Natural killer cell (primary cell): Measurements from ENCODE around the gene PLEKHH1. TPM values are rescaled to one million over a fixed set of nuclear protein-coding genes. Genes with fewer than 3 reads are reported as not detected.

Source experiments
- ATAC-seq, 3 donors: fragments of 150-1000 bp in 2 of 3; fragments of 200-7000 bp in 1 of 3; cut with Tn5 transposase; 1 replicate in 1 of 3; 2 replicates in 2 of 3; pipeline ENCODE4 v1.10.0; 2021; ENCODE audit warnings: mild to moderate bottlenecking in 2 of 3, moderate library complexity in 2 of 3
- DNase-seq, 2 donors: peaks; one replicate each; pipeline versions ENCODE4 v3.0.0 to v3.0.0-alpha.2; 2013 to 2021; ENCODE audit warnings: mixed read lengths in 1 of 2
- H3K27ac ChIP-seq: one replicate; pipeline ENCODE4 v1.5.1; 2013; ENCODE audit warnings: mild to moderate bottlenecking, low read length
- H3K27me3 ChIP-seq: one replicate; pipeline ENCODE4 v1.6.1; 2013; ENCODE audit warnings: low read length; ENCODE audit not compliant: control insufficient read depth, insufficient read depth
- H3K36me3 ChIP-seq: one replicate; pipeline ENCODE4 v1.6.1; 2013; ENCODE audit warnings: low read length; ENCODE audit not compliant: control insufficient read depth, insufficient read depth
- H3K4me1 ChIP-seq: one replicate; pipeline ENCODE4 v1.6.1; 2013; ENCODE audit warnings: low read length; ENCODE audit not compliant: control insufficient read depth, insufficient read depth
- H3K4me3 ChIP-seq: one replicate; pipeline ENCODE4 v1.5.1; 2013; ENCODE audit warnings: low read length
- H3K9me3 ChIP-seq: one replicate; pipeline ENCODE4 v1.6.1; 2013; ENCODE audit warnings: low read length; ENCODE audit not compliant: control insufficient read depth, insufficient read depth
- H3K27ac Mint-ChIP-seq, 2 donors: one replicate each; pipeline ENCODE4 v1.8.0; 2022; ENCODE audit warnings: mild to moderate bottlenecking in 2 of 2, mixed read lengths in 2 of 2, moderate library complexity in 1 of 2
- H3K27me3 Mint-ChIP-seq, 2 donors: one replicate each; pipeline ENCODE4 v1.8.0; 2022; ENCODE audit warnings: low read depth in 2 of 2, mixed read lengths in 2 of 2
- H3K36me3 Mint-ChIP-seq: one replicate; pipeline ENCODE4 v1.8.0; 2022; ENCODE audit warnings: mixed read lengths
- H3K4me1 Mint-ChIP-seq, 2 donors: one replicate each; pipeline ENCODE4 v1.8.0; 2022; ENCODE audit warnings: mixed read lengths in 2 of 2
- H3K4me3 Mint-ChIP-seq: one replicate; pipeline ENCODE4 v1.8.0; 2022; ENCODE audit warnings: mild to moderate bottlenecking, moderate library complexity, mixed read lengths
- H3K9me3 Mint-ChIP-seq, 2 donors: one replicate each; pipeline ENCODE4 v1.8.0; 2022; ENCODE audit warnings: mixed read lengths in 2 of 2
- CTCF ChIP-seq: fragments of 200-600 bp; IDR thresholded peaks from one replicate; pipeline ENCODE4 v1.8.0; 2022; ENCODE audit warnings: antibody characterized with exemption
- WGBS: methylation state at CpG from one replicate; pipeline ENCODE4 v1.1.7; 2013; ENCODE audit warnings: missing lambda C conversion rate; ENCODE audit not compliant: insufficient coverage; 5-methylcytosine and 5-hydroxymethylcytosine counted together
- intact Hi-C: fragments of 100-400 bp; cut with micrococcal nuclease; formaldehyde crosslinking; loops from one replicate; pipeline ENCODE4 v1.14.2; 2022
- total RNA-seq, 4 donors: library from RNA; stranded (reverse); fragments of 120-200 nt in 1 of 4; gene quantifications; one replicate each; pipeline versions ENCODE4 v1.2.3 to v1.2.4, GENCODE V29; 2013 to 2022

The PLEKHH1 gene
- total RNA-seq, 3 donors from 2014 or later (not counting 1 experiment from before 2014, with no cell fraction given), result not detected

- Histone ChIP-seq H3K27me3 (no peaks in the 10 kb centered on the region), H3K27ac (no peak overlapping the region), H3K9me3 (no peaks in the 10 kb centered on the region), H3K4me1 (no peaks in the 10 kb centered on the region), H3K36me3 (no peaks in the 10 kb centered on the region), H3K4me3 (no peak overlapping the region)
- Mint-ChIP-seq H3K4me1 (peaks cover 0 to 5% of the 10 kb centered on the region in 2 donors), H3K27me3 (peaks cover 0 to 1% of the 10 kb centered on the region in 2 donors), H3K27ac (no peak overlapping the region), H3K4me3 (no peak overlapping the region), H3K36me3 (no peaks in the 10 kb centered on the region), H3K9me3 (no peaks in the 10 kb centered on the region)
- intact Hi-C loops, result no loop called here
- no peak for TF ChIP-seq CTCF
- DNase-seq (no peak), ATAC-seq (no peak)
- WGBS, result 89% methylated on average over 3 of the region's 3 CpGs
Measured at GRCh38 chr14:67638642-67639041, 105.6 kb downstream of the PLEKHH1 start.

Other genes with a start within 250 kb of the PLEKHH1 start
- gene ATP6V1D, start 173.5 kb upstream of the PLEKHH1 start, total RNA-seq, result 10 to 100 TPM; 61.9 to 77.5 (median 70.0) TPM
- 10 to 100 TPM; 31.6 to 37.7 (median 33.2) TPM for gene EIF2S1, start 173.0 kb upstream of the PLEKHH1 start, total RNA-seq
- gene PLEK2, start 121.1 kb upstream of the PLEKHH1 start, total RNA-seq, result not detected
- 10 to 100 TPM; 28.3 to 51.3 (median 49.9) TPM for gene TMEM229B, start 44.6 kb upstream of the PLEKHH1 start, total RNA-seq
- 10 to 100 TPM; 50.9 to 56.0 (median 54.5) TPM for gene PIGH, start 67.0 kb downstream of the PLEKHH1 start, total RNA-seq
- gene ARG2, start 86.6 kb downstream of the PLEKHH1 start, total RNA-seq, result 1 to 10 TPM; 1.2 to 7.4 (median 1.4) TPM
- gene VTI1B, start 141.3 kb downstream of the PLEKHH1 start, total RNA-seq, result 10 to 100 TPM; 47.5 to 77.1 (median 57.9) TPM
- 10 to 100 TPM; 26.5 to 37.4 (median 33.6) TPM for gene RDH11, start 162.5 kb downstream of the PLEKHH1 start, total RNA-seq
- not detected for gene RDH12, start 168.6 kb downstream of the PLEKHH1 start, total RNA-seq